Measurements from ENCODE around the gene C4BPB. TPM values are rescaled to one million over a fixed set of nuclear protein-coding genes. Genes with fewer than 3 reads are reported as not detected.

The C4BPB gene
- total and polyA plus RNA-seq, 2 of the 4 experiments (the other 2 are of a cell fraction), result not detected

- no peak overlapping the region for H2BK120ac ChIP-seq (ENCODE audit: low read depth, low read length)
- no peak overlapping the region for H2AK5ac ChIP-seq (ENCODE audit: low read depth, low read length)
- H3K27ac ChIP-seq (ENCODE audit: insufficient read depth, low read length), result no peak overlapping the region
- no peak overlapping the region for H3K23ac ChIP-seq (ENCODE audit: low read depth, low read length)
- H4K20me1 ChIP-seq (ENCODE audit: insufficient read depth, low read length), result no peaks in the 10 kb centered on the region
- H3K14ac ChIP-seq (replicated peaks; ENCODE audit: low read depth, low read length), result no peak overlapping the region
- ChIA-PET POLR2A (ENCODE audit: unreplicated experiment) (no interaction called here), CTCF (no interaction called here)
- no peak for TF ChIP-seq ELK1 (IDR thresholded peaks at IDR 0.05; ENCODE audit: borderline replicate concordance, low read depth, low read length)
- no peak for TF ChIP-seq CHD1 (IDR thresholded peaks at IDR 0.05; ENCODE audit: low read depth, low read length)
- TF ChIP-seq MAZ (IDR thresholded peaks at IDR 0.05; ENCODE audit: borderline replicate concordance, low read depth, low read length), result no peak
- no peak for TF ChIP-seq RFX5 (IDR thresholded peaks at IDR 0.05; ENCODE audit: low read depth, low read length)
- TF ChIP-seq USF2 (IDR thresholded peaks at IDR 0.05; ENCODE audit: low read depth, low read length), result no peak
- no peak for TF ChIP-seq NFE2L2 (IDR thresholded peaks at IDR 0.05; ENCODE audit: low read depth, low read length)
- TF ChIP-seq POLR2A (IDR thresholded peaks at IDR 0.05; ENCODE audit: low read depth, low read length), result no peak
- no peak for TF ChIP-seq BHLHE40 (IDR thresholded peaks at IDR 0.05; ENCODE audit: low read depth, low read length)
- TF ChIP-seq MXI1 (IDR thresholded peaks at IDR 0.05; ENCODE audit: borderline replicate concordance, low read depth, low read length), result no peak
- no peak for TF ChIP-seq MAFK (IDR thresholded peaks at IDR 0.05; ENCODE audit: low read depth, low read length)
- TF ChIP-seq CEBPB (IDR thresholded peaks at IDR 0.05; ENCODE audit: low read depth, low read length), result no peak
- TF ChIP-seq SMC3 (IDR thresholded peaks at IDR 0.05; ENCODE audit: low read depth, low read length), result no peak
- no peak for TF ChIP-seq RCOR1 (IDR thresholded peaks at IDR 0.05; ENCODE audit: insufficient replicate concordance, low read length)
- TF ChIP-seq FOS (IDR thresholded peaks at IDR 0.05; ENCODE audit: low read depth, low read length), result no peak
- H4K8ac ChIP-seq (ENCODE audit: low read depth in 2 of 2, low read length in 2 of 2), result no peak overlapping the region
- dilution Hi-C loops (cut with HindIII; ENCODE audit: low sequenced_read_pairs, unreplicated experiment) (no loop called here), in situ Hi-C loops (cut with MboI; ENCODE audit: low sequenced_read_pairs) (no loop called here), intact Hi-C loops (cut with micrococcal nuclease) (no loop called here)
- no peak overlapping the region for H4K5ac ChIP-seq (ENCODE audit: low read depth, low read length)
- no TSS peak for BruUV-seq (replicated peaks)
- H3K4me2 ChIP-seq (ENCODE audit: low read depth, low read length), result no peak overlapping the region
- no peaks in the 10 kb centered on the region for H3K9me3 ChIP-seq (ENCODE audit: control insufficient read depth, insufficient read depth, low read length)
- no peak overlapping the region for H2AK9ac ChIP-seq (replicated peaks; ENCODE audit: low read depth, low read length, poor library complexity)
- no CpG with 5 or more reads among the region's 3 CpGs for WGBS, 2 experiments (ENCODE audit: extremely low coverage in 2 of 2, insufficient read length in 1 of 2)
- H4K91ac ChIP-seq (ENCODE audit: insufficient read depth, low read depth, low read length), result no peak overlapping the region
- ATAC-seq (ENCODE audit: low read depth), result no peak
- peaks cover 0 to 8% of the 10 kb centered on the region in 2 experiments; a peak in 1 of 4 replicates for H3K79me1 ChIP-seq (ENCODE audit: low read depth in 1 of 2, low read length in 2 of 2)
- H3K4me1 ChIP-seq (ENCODE audit: control insufficient read depth, insufficient read depth, low read length), result 0 out of 2 replicates have a peak, but pooled peaks cover 2% of the 10 kb centered on the region
- H3K56ac ChIP-seq (ENCODE audit: extremely low read depth, insufficient read depth, low read length), result no peak overlapping the region
- H2BK20ac ChIP-seq (ENCODE audit: low read depth, low read length), result no peak overlapping the region
- H2BK5ac ChIP-seq (ENCODE audit: low read depth, low read length, poor library complexity, severe bottlenecking), result no peak overlapping the region
- no peak for DNase-seq
- H2BK15ac ChIP-seq (ENCODE audit: low read depth, low read length), result no peak overlapping the region
- no peak overlapping the region for H3K9ac ChIP-seq (ENCODE audit: low read depth, low read length)
- H3K4me3 ChIP-seq (ENCODE audit: insufficient read depth, low read depth, low read length), result no peak overlapping the region
- H3K18ac ChIP-seq (ENCODE audit: low read depth, low read length), result no peak overlapping the region
- no peaks in the 10 kb centered on the region for H3K36me3 ChIP-seq (ENCODE audit: control insufficient read depth, insufficient read depth, low read length)
- no peak overlapping the region for H2AFZ ChIP-seq (replicated peaks; ENCODE audit: low read length, poor library complexity)
- H3K4ac ChIP-seq (ENCODE audit: low read depth, low read length), result no peak overlapping the region
- H3K27me3 ChIP-seq (ENCODE audit: control insufficient read depth, insufficient read depth, low read length), result peaks cover 7% of the 10 kb centered on the region
- H3K9me1 ChIP-seq (ENCODE audit: insufficient read depth, low read length), result peaks cover 7% of the 10 kb centered on the region
These were observed 33.2 kb upstream of the C4BPB start for GRCh38 chr1:207055386-207056001.
